ENCODE data around the gene ACOT13.
"Not testable (repeated sequence)": the region's sequence is repeated elsewhere in the genome, so short reads cannot be mapped to it uniquely, and the experiment has no call there.

Gene ACOT13

DNA sequence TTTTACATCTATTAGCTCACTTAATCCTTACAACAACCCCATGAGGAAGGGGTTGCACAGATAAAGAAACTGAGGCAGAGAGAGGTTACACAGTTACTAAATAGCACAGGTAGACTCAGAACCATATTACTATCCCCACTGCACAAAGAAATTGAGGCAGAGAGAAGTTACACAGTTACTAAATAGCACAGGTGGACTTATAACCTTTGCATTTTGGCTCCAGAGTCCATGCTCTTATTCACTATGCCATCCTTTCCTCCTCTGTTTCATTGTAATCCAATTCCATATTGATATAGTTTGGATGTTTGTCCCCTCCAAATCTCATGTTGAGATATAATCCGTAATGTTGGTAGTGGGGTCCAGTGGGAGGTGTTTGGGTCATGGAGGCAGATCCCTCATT is 3.7 kb upstream of the ACOT13 start:
- in situ Hi-C loops (cut with HindIII; ENCODE audit: low pct_ligation_motif_present, low sequenced_read_pairs) = no loop called here
- no peak overlapping the region for H3K4me3 ChIP-seq (ENCODE audit: low read depth, low read length)
- H3K36me3 ChIP-seq (replicated peaks) = peaks cover 9% of the 10 kb centered on the region
- H3K27me3 ChIP-seq (replicated peaks) = no peaks in the 10 kb centered on the region
- no peak overlapping the region for H3K27ac ChIP-seq
- TF ChIP-seq, protein P1, sequence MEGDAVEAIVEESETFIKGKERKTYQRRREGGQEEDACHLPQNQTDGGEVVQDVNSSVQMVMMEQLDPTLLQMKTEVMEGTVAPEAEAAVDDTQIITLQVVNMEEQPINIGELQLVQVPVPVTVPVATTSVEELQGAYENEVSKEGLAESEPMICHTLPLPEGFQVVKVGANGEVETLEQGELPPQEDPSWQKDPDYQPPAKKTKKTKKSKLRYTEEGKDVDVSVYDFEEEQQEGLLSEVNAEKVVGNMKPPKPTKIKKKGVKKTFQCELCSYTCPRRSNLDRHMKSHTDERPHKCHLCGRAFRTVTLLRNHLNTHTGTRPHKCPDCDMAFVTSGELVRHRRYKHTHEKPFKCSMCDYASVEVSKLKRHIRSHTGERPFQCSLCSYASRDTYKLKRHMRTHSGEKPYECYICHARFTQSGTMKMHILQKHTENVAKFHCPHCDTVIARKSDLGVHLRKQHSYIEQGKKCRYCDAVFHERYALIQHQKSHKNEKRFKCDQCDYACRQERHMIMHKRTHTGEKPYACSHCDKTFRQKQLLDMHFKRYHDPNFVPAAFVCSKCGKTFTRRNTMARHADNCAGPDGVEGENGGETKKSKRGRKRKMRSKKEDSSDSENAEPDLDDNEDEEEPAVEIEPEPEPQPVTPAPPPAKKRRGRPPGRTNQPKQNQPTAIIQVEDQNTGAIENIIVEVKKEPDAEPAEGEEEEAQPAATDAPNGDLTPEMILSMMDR (IDR thresholded peaks at IDR 0.05; ENCODE audit: low read depth, low read length, missing control alignments) = no peak
- no peak for DNase-seq

DNA sequence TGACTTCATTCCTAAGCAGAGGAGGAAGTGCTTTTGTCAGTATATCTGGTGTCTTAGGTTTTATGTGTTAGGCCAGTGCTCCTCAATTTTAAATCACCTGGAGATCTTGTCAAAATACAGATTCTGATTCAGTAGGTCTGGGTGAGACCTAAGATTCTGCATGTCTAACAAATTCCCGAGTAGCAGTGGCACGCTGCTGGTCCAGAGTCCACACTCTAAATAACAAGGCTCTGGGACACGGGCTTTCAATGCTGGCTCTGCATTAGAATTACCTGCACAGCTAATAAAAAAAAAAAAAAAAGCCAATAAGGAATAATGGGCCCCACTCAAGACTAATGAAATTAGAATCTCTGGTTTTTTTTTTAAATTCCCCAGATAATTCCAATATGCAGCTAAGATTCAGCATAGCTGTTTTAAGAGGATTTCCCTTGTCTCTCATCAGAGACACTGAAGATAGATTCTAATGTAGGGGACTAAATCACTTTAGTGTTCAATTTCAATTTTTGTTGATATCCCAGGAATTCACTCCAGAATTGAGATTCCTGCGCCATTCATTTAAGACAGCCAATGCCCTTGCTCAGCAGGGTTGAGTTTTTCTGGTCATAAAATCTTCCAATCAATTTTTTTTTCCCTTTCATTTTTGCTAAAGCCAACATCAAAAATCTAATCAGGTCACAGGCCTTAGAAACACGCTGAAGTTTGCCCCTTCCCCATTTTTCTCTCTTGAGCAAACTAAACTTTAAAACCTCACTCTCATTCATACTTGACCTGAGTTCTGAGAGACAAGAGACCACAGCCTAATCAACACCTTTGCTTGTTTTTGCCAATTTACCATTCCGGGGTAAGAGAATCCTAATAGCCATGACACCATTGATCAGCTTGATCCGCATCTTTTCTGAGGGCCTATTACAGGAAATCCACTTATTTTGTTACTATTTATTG is 2.6 kb upstream of the ACOT13 start:
- Histone ChIP-seq H3K27me3 (replicated peaks) (no peaks in the 10 kb centered on the region), H3K4me3 (ENCODE audit: low read depth, low read length) (no peak overlapping the region), H3K36me3 (replicated peaks) (peaks cover 6% of the 10 kb centered on the region), H3K27ac (no peak overlapping the region)
- no peak for DNase-seq
- TF ChIP-seq, protein P1 (IDR thresholded peaks at IDR 0.05; ENCODE audit: low read depth, low read length, missing control alignments) = no peak
- in situ Hi-C loops (cut with HindIII; ENCODE audit: low pct_ligation_motif_present, low sequenced_read_pairs) = no loop called here

DNA sequence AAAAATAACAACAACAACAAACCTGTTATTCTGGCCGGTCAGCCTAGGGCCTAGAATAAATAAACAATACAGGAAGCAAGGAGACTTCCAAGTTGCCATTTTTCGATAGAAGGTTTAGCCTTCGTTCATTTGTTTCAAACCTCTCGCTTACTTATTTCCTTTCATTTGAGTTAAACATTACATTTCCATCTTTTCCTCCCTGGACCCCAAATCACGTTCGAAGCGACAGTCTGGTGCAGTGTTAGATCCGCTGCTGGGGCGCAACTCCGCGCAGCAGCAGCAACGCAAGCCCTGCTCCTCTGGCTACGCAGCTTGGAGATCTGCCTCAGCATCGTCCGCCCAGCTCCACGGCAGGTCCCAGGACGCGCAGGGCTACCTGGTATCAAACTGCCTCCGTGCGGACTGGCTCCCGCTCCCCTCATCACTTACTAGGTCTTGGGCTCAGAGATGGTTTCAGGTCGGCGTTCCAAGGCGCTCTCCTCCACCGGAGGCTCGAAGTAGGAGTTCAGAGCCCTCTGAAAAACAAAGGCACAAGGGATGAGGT is 708 bp upstream of the ACOT13 start:
- Histone ChIP-seq H3K27me3 (replicated peaks) (no peaks in the 10 kb centered on the region), H3K27ac (peak overlapping the region; percentile 1), H3K36me3 (replicated peaks) (peaks cover 6% of the 10 kb centered on the region), H3K4me3 (ENCODE audit: low read depth, low read length) (peak overlapping the region; percentile 100)
- in situ Hi-C loops (cut with HindIII; ENCODE audit: low pct_ligation_motif_present, low sequenced_read_pairs) = no loop called here
- peak; percentile 18 for DNase-seq
- TF ChIP-seq, protein P1 (IDR thresholded peaks at IDR 0.05; ENCODE audit: low read depth, low read length, missing control alignments) = no peak

DNA sequence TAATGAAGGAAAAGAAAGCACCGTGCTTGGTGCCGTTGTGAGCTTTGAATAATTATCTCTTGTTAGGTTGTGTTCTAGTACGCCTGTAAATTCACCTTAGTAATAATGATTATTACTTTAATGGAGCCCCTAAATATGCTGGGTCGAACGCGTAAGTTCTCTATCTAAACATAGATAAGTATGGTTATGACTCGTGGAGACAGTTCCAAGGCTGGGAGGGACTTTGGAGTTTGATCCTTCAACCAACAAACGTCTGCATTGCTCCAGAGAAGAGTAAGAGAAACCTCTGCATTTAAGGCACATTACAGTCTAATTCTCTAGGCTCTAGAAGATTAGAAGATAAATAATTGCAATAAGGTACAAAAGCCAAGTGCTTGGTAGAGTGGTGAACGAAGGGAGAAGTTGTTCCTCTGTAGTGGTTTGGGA is 514 bp downstream of the ACOT13 start:
- no peaks in the 10 kb centered on the region for H3K27me3 ChIP-seq (replicated peaks)
- H3K4me3 ChIP-seq (ENCODE audit: low read depth, low read length) = peak overlapping the region; percentile 100
- peak; percentile 31 for DNase-seq
- peak overlapping the region; percentile 67 for H3K27ac ChIP-seq
- peaks cover 6% of the 10 kb centered on the region for H3K36me3 ChIP-seq (replicated peaks)
- in situ Hi-C loops (cut with HindIII; ENCODE audit: low pct_ligation_motif_present, low sequenced_read_pairs) = no loop called here
- TF ChIP-seq, protein P1 (IDR thresholded peaks at IDR 0.05; ENCODE audit: low read depth, low read length, missing control alignments) = no peak

DNA sequence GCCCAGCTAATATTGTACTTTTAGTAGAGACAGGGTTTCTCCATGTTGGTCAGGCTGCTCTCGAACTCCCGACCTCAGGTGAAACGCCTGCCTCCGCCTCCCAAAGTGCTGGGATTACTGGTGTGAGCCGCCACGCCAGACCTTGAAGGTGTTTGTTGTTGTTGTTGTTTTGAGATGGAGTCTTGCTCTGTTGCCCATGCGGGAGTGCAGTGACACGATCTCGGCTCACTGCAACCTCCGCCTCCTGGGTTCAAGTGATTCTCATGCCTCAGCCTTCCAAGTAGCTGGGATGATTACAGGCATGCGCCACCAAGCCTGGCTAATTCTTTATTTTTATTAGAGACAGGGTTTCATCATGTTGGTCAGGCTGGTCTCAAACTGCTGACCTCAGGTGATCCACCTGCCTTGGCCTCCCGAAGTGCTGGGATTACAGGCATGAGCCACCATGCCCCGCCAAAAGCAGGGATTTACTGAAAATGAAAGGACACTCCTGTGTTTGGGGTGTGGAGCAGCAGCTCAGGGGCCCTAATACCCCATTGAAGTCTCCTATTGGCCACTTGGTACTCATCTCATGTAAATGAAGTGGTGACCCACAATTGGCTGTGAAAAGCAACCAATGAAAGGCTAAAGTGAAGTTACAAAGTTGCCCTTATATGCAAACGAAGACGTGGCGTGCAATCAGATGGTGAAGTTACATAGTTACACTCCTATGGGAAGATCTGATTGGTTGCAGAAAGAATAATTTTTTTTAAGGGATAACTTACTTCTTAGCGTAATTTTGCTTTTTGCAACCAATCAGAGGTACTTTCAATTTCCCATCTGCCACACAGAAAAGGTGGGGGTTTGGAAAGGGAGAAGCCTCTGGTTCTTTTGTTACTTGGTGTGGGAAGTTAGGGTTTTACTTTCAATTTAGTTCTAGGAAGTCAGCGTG is 1.5 kb downstream of the ACOT13 start:
- in situ Hi-C loops (cut with HindIII; ENCODE audit: low pct_ligation_motif_present, low sequenced_read_pairs); H3K36me3 ChIP-seq (replicated peaks); H3K4me3 ChIP-seq (ENCODE audit: low read depth, low read length); H3K27me3 ChIP-seq (replicated peaks); DNase-seq; H3K27ac ChIP-seq: not testable (repeated sequence)

DNA sequence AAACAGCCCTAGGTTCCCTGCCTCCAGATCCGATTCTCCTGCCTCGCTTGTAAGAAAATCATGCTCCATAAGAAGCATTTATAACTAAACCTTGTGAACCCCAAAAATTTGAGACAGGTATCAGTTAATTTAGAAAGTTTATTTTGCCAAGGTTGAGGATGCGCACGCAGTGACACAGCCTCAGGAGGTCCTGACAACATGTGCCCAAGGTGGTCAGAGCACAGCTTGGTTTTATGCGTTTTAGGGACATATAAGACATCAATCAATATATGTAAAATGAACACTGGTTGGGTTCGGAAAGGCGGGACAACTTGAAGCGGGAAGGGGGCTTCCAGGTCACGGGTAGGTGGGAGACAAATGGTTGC is 2.1 kb downstream of the ACOT13 start:
- H3K4me3 ChIP-seq (ENCODE audit: low read depth, low read length) = no peak overlapping the region

DNA sequence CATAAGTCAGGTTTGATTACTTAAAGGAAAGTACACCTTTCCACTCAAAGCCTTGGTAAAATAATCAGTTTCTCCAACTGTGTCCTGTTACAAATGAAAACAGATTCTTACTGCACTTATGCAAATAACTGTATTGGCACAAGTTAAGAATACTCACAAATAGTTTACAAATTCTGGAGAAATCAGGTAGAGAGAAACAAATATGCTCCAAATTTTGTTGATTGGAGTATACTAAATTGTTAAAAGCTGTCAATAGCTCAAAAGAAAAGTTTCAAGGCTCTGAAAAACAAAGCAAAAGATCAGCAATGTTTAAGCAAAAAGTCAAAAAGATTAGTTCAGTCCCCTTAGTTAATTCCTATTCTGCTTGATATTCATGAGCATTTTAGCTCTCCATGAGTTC is 3.6 kb downstream of the ACOT13 start:
- DNase-seq = not testable (repeated sequence)

More for the DNA sequence above, 2.1 kb downstream of the ACOT13 start:
- no peaks in the 10 kb centered on the region for H3K27me3 ChIP-seq (replicated peaks)
- in situ Hi-C loops (cut with HindIII; ENCODE audit: low pct_ligation_motif_present, low sequenced_read_pairs) = no loop called here
- TF ChIP-seq, protein P1 (IDR thresholded peaks at IDR 0.05; ENCODE audit: low read depth, low read length, missing control alignments) = no peak
- DNase-seq = no peak
- no peaks in the 10 kb centered on the region for H3K36me3 ChIP-seq (replicated peaks)
- H3K27ac ChIP-seq = no peak overlapping the region

DNA sequence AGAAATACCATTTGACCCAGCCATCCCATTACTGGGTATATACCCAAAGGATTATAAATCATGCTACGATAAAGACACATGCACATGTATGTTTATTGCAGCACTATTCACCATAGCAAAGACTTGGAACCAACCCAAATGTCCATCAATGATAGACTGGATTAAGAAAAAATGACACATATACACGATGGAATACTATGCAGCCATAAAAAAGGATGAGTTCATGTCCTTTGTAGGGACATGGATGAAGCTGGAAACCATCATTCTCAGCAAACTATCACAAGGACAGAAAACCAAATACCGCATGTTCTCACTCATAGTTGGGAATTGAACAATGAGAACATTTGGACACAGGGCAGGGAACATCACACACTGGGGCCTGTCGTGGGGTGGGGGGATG is 4.2 kb downstream of the ACOT13 start:
- H3K4me3 ChIP-seq (ENCODE audit: low read depth, low read length); H3K27ac ChIP-seq; H3K27me3 ChIP-seq (replicated peaks); DNase-seq; in situ Hi-C loops (cut with HindIII; ENCODE audit: low pct_ligation_motif_present, low sequenced_read_pairs); H3K36me3 ChIP-seq (replicated peaks): not testable (repeated sequence)

More for the DNA sequence above, 3.6 kb downstream of the ACOT13 start:
- H3K36me3 ChIP-seq (replicated peaks); H3K4me3 ChIP-seq (ENCODE audit: low read depth, low read length); H3K27ac ChIP-seq; in situ Hi-C loops (cut with HindIII; ENCODE audit: low pct_ligation_motif_present, low sequenced_read_pairs); H3K27me3 ChIP-seq (replicated peaks): not testable (repeated sequence)

Data from brain microvascular endothelial cell (primary cell).